Common myeloid progenitor, CD34-positive (primary cell): ENCODE measurements around the gene TMLHE.
"Not testable (repeated sequence)": the region's sequence is repeated elsewhere in the genome, so short reads cannot be mapped to it uniquely, and the experiment has no call there.

ENCODE experiments used
- CTCF ChIA-PET: fragments of 350-600 bp; sonication (Branson Sonifier 250); formaldehyde crosslinking; loops from one replicate; lab custom pipeline; 2021; ENCODE audit warnings: antibody characterized with exemption; lab: Charles Lee
- POLR2A ChIA-PET: fragments of 350-600 bp; sonication (Branson Sonifier 250); formaldehyde crosslinking; loops from one replicate; lab custom pipeline; 2021; ENCODE audit warnings: antibody characterized with exemption; lab: Charles Lee
- DNase-seq, 3 donors: peaks; one replicate each; pipeline versions ENCODE4 v3.0.0 to v3.0.0-alpha.2; 2013
- H3K27ac ChIP-seq, 2 experiments: 1 replicate in 1 of 2; 2 replicates in 1 of 2; pipeline ENCODE4 v1.7.0; 2013; ENCODE audit warnings: inconsistent platforms in 2 of 2, low read length in 2 of 2, mild to moderate bottlenecking in 2 of 2, low read depth in 1 of 2, moderate library complexity in 1 of 2; ENCODE audit not compliant: severe bottlenecking in 2 of 2, insufficient read depth in 1 of 2, poor library complexity in 1 of 2
- H3K27me3 ChIP-seq, 5 experiments: replicated peaks in 2 of 5; 1 replicate in 3 of 5; 2 replicates in 2 of 5; pipeline versions ENCODE4 v1.6.1 to v1.7.0; 2013; ENCODE audit warnings: low read length in 4 of 5, mild to moderate bottlenecking in 2 of 5, moderate library complexity in 2 of 5, inconsistent platforms in 1 of 5; ENCODE audit not compliant: insufficient read depth in 5 of 5, control insufficient read depth in 4 of 5
- H3K36me3 ChIP-seq, 4 experiments: 1 replicate in 2 of 4; 2 replicates in 2 of 4; pipeline versions ENCODE4 v1.6.1 to v1.7.0; 2013; ENCODE audit warnings: low read length in 3 of 4, control low read depth in 1 of 4, mild to moderate bottlenecking in 1 of 4; ENCODE audit not compliant: control insufficient read depth in 4 of 4, insufficient read depth in 4 of 4
- H3K4me1 ChIP-seq, 4 experiments: 1 replicate in 3 of 4; 2 replicates in 1 of 4; pipeline versions ENCODE4 v1.6.1 to v1.7.1; 2013; ENCODE audit warnings: low read length in 3 of 4, mild to moderate bottlenecking in 3 of 4, control low read depth in 1 of 4, inconsistent platforms in 1 of 4, moderate library complexity in 1 of 4; ENCODE audit not compliant: control insufficient read depth in 4 of 4, insufficient read depth in 4 of 4; ENCODE audit errors: control extremely low read depth in 1 of 4
- H3K4me3 ChIP-seq, 7 experiments: 1 replicate in 4 of 7; 2 replicates in 3 of 7; pipeline versions ENCODE4 v1.5.1 to v1.7.0; 2013; ENCODE audit warnings: mild to moderate bottlenecking in 7 of 7, low read length in 6 of 7, moderate library complexity in 6 of 7, inconsistent platforms in 2 of 7, low read depth in 2 of 7, control low read depth in 1 of 7; ENCODE audit not compliant: insufficient read depth in 4 of 7, control insufficient read depth in 1 of 7; ENCODE audit errors: extremely low read depth in 1 of 7
- H3K9me3 ChIP-seq, 5 experiments: 1 replicate in 4 of 5; 2 replicates in 1 of 5; pipeline versions ENCODE4 v1.6.1 to v1.7.1; 2013; ENCODE audit warnings: low read length in 4 of 5, mild to moderate bottlenecking in 2 of 5, inconsistent platforms in 1 of 5, low read depth in 1 of 5, moderate library complexity in 1 of 5; ENCODE audit not compliant: control insufficient read depth in 4 of 5, insufficient read depth in 2 of 5; ENCODE audit errors: control extremely low read depth in 1 of 5
- WGBS: methylation state at CpG from one replicate; pipeline ENCODE4 v1.1.5; 2013; ENCODE audit not compliant: insufficient coverage; 5-methylcytosine and 5-hydroxymethylcytosine counted together

The TMLHE gene

GRCh38 chrX:155457761-155458447 lies 154.8 kb downstream of the TMLHE start:
- DNase-seq, H3K36me3 ChIP-seq, H3K27ac ChIP-seq, H3K9me3 ChIP-seq, H3K4me1 ChIP-seq, CTCF ChIA-PET, H3K4me3 ChIP-seq, POLR2A ChIA-PET, H3K27me3 ChIP-seq: not testable (repeated sequence)
- WGBS, result no CpG with 5 or more reads among the region's 97 CpGs

GRCh38 chrX:155441097-155441496 lies 171.7 kb downstream of the TMLHE start:
- H3K27me3 ChIP-seq, result no peaks in the 10 kb centered on the region
- no peak overlapping the region for H3K4me3 ChIP-seq
- H3K36me3 ChIP-seq, result peaks cover 0 to 2% (median under 1%) of the 10 kb centered on the region in 4 experiments
- H3K27ac ChIP-seq, result no peak overlapping the region
- ChIA-PET CTCF (no interaction called here), POLR2A (no interaction called here)
- DNase-seq, result no peak
- peaks cover 0 to 10% (median 5%) of the 10 kb centered on the region in 5 experiments for H3K9me3 ChIP-seq
- no peaks in the 10 kb centered on the region for H3K4me1 ChIP-seq
